Cardiac atrium fibroblast (primary cell): ENCODE measurements around the gene CREBRF. TPM values are rescaled to one million over a fixed set of nuclear protein-coding genes. Genes with fewer than 3 reads are reported as not detected.

ENCODE experiments used
- total RNA-seq: library from RNA; depleted of rRNA; stranded (reverse); fragments of >200 nt; gene quantifications from 2 replicates; pipeline ENCODE4 v1.2.3, GENCODE V29; 2015

The CREBRF gene
- 7.2 and 8.9 TPM in 2 replicates for total RNA-seq

GRCh38 chr5:173055983-173056782, at the start of gene CREBRF:
CREBRF (plus strand) TSS chr5:173056352; CDS start chr5:173080776, 24,424 bp downstream.

GRCh38 chr5:173144200-173145176, 88.3 kb downstream of the CREBRF start, which contains the start of gene BNIP1:
BNIP1 (plus strand) TSS chr5:173144531; CDS start chr5:173144546, 15 bp downstream.

Other genes starting within 250 kb of the CREBRF start
- gene ERGIC1, start 222.1 kb upstream of the CREBRF start, total RNA-seq = 148 and 189 TPM in 2 replicates
- 34.1 and 41.0 TPM in 2 replicates for gene RPL26L1, start 96.9 kb upstream of the CREBRF start, total RNA-seq
- 233 and 236 TPM in 2 replicates for gene ATP6V0E1, start 72.6 kb upstream of the CREBRF start, total RNA-seq
- 14.8 and 18.8 TPM in 2 replicates for gene BNIP1, start 88.2 kb downstream of the CREBRF start, total RNA-seq
- gene NKX2-5, start 178.9 kb downstream of the CREBRF start, total RNA-seq = 4.5 and 20.9 TPM in 2 replicates